DMS114 treated with DMSO at 0.1 percent for 48 hours (cell line): ENCODE measurements around the gene FHIT.

Experiments
- DNase-seq: peaks from one replicate; lab custom pipeline; 2025; ENCODE audit not compliant: unreplicated experiment; lab: John Stamatoyannopoulos, UW

The FHIT gene

DNA sequence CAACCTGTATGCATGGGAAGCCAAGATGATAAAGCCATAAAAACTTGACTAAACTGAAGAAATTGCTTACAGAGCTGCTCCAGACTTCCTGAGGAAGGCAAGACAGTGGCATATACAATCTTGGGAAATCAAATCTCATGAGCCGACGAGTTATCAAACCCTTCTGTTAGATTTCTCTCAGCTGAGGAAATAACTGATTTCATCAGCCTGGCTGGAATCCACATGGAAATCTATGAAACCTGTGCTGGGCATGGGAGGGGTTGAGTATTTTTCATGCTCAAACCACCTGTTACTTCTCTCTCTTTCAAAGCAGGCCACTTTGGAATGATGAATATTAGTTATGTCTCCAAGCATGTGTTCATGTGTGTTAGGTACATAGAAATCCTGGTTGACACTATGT, 727.7 kb downstream of the FHIT start:
- no peak for DNase-seq

GRCh38 chr3:60517134-60517533, 734.1 kb downstream of the FHIT start:
- DNase-seq = no peak

GRCh38 chr3:60514866-60515265, 736.4 kb downstream of the FHIT start:
- DNase-seq = no peak

DNA sequence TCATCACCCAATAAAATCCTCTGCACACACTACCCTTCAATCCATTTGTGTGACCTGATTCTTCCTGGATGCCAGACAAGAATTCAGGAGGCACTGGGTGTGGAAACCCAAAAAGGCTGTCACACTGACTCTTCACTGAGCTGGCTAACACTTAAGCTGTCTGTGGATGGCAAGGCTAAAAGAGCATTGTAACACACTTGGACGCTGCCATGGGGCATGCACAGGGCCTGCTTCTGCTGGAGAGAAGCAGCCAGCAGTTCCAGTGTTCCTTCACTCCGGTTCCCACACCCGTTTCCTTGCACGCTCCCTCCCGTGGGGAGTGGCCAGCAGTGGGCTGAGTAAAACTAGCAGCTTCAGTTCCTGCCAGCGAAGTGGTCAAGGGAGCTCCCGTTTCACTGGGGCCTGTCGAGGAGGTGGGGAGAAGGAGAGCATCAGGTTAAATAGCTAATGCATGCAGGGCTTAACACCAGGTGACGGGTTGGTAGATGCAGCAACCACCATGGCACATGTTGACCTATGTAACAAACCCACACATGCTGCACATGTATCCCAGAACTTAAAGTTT, 737.1 kb downstream of the FHIT start:
- no peak for DNase-seq

- no peak for DNase-seq
Observed at GRCh38 chr3:60513241-60513640, 738.0 kb downstream of the FHIT start.

DNA sequence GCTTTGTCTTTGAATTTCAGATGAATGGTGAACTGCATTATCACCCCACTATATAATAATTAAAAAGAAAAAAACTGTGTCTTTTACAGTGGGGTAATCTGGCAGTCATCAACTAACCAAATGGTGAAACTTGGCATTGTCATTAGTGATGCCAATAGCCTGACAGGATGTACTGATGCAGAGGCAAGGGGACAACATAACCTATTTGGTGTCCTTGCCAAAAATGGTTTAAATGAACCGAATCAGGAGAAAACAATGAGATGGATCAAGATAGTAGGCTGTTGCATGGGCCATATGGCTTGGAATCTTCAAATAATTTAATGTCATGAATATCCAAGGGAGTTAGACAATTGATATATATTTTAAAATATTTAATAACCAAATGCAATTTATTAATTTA, 738.7 kb downstream of the FHIT start:
- DNase-seq = no peak

DNA sequence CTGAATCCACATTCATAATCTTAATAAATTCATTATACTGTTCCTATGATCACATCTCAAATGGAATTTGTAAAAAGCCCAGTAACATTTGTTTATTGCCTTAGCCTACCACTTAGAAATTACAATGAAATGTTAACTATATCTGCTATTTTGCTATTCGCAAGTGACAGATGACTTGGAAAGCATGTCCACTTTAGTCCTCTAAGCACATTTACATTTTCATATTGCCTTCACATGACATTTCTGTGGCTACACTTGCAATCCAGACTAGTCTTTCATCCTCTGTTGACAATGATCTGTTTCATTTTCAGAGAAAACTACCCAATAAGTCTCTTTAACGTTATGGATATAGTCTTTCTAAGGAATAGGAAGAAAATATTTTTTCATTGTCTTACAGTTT, 741.8 kb downstream of the FHIT start:
- DNase-seq = no peak

GRCh38 chr3:60504827-60505457, 746.3 kb downstream of the FHIT start:
- DNase-seq = no peak

- no peak for DNase-seq
Observed at GRCh38 chr3:60501314-60501713, 749.9 kb downstream of the FHIT start.

DNA sequence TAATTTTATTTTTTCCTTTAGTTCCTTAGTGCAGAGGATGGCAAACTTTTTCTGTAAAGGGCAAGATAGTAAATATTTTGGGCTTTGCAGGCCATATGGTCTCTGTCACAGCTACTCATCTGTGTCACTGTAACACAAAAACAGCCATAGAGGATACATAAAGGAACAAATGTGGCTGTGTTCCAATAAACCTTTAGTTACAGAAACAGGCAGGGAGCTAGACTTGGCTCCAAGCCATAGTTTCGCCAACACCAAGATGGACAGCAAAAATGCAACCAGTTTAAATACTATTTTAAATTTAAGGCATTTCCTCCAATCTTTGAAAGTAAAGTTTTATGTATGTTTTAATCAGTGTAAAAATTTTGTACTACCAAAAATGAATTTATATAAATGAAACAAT, 753.4 kb downstream of the FHIT start:
- no peak for DNase-seq

- DNase-seq = no peak
Observed at GRCh38 chr3:60490992-60491391, 760.3 kb downstream of the FHIT start.

- no peak for DNase-seq
Observed at GRCh38 chr3:60475096-60475495, 776.2 kb downstream of the FHIT start.

- no peak for DNase-seq
Observed at GRCh38 chr3:60469481-60469880, 781.8 kb downstream of the FHIT start.

DNA sequence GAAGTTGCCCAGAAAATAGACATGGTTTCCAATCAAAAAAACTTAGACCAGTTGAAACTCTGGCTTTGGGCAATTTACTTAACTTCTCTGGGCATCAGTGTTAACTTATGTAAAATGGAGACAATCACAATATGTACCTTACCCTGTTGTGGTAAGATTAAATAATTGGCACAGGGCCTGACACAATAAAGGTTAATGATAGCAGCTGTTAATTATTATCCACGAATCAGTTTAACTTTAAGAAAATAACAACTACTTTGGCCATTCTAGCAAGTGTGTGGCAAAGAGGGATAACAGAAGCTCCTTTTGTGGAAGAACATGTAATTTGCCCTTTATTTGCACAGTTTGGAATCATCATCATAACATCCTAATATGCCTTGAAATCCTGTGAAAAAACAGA, 787.6 kb downstream of the FHIT start:
- DNase-seq = no peak

- no peak for DNase-seq
Observed at GRCh38 chr3:60461267-60461666, 790.0 kb downstream of the FHIT start.

DNA sequence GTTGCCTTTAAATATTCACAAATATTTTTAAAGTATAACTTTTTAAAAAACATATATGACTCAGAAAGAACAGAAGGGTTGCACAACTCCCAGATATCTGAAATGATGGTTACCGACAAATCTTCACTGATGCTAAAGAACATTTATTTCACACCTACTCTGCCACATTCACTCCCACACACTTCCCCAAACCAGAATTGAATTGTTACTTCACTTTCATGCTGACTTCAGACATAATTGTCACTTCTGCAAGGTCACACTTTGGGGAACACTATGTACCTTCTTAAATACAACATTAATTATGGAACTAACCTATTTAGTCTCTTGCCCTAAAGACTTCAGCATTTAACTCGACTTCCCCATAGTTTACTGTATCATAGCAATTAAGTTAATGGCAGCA, 795.1 kb downstream of the FHIT start:
- no peak for DNase-seq

DNA sequence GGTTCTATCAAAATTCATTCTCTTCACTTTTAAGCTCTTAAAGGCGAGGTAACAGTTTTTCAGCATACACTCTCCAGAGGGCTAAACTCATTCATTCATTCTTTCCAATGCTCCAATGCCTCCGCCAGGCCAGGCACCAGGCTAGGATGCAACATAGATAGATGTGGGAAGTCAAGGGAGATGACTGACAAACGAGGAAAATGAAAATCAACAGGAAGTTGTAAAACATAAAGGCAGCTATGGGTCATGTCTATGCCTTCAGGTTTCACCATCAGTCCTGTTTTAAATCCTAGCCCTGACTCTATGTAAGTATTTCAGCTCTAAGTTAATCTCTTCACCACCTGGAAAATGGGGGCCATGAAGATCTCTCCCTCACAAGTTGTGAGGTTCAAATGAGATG, 797.9 kb downstream of the FHIT start:
- no peak for DNase-seq

- DNase-seq = no peak
Observed at GRCh38 chr3:60448696-60449095, 802.6 kb downstream of the FHIT start.

DNA sequence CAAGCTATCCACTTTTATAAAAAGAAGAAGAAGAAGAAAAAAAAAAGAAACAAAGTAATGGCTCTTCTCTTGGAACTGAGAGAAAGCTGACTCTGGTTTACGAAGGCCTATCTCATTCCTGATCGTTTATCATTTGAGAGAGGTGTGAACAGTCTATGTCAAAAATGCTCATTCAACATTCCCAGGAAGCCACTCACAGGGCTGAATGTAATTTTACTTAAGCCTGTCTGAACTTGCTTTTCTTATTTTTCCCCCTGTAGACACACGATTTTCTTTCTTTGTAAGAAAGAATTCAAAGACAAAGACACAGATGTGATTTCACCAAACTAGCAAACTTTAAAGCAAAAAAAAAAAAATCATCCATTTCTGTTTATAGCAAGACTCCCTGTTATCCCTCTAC, 805.8 kb downstream of the FHIT start:
- DNase-seq = no peak

DNA sequence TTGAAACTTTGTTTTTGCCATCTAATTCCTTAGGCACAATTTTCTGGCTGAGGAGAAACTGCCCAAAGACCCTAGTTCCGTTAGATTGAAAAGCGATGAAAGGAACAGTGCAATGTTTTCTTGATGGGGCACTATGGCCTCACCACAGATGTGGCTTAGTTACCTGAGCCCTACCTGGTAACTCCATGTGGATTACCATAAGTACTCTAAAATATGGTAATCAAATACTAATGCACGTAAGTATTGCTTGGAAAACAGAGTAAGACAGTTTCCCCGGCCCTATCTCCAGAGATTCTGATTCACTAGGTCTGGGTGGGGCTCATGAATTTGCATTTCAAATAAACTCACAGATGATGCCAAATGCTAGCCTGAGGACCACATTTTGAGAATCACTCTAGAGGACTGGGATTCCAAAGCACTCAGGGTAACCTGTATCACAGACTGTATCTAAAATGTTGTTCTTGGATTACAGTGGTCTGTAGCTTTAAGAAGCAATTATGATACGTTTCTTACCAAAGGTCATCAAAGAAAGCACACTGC, 806.3 kb downstream of the FHIT start:
- DNase-seq = no peak

- no peak for DNase-seq
Observed at GRCh38 chr3:60440869-60441268, 810.4 kb downstream of the FHIT start.

- no peak for DNase-seq
Observed at GRCh38 chr3:60435941-60436650, 815.2 kb downstream of the FHIT start.
